Breast epithelium (tissue), 3 donors: Measurements from ENCODE around the gene IER3.

Source experiments
- CTCF ChIP-seq, 3 donors: fragments of 450-650 bp; IDR thresholded peaks; one replicate each; pipeline ENCODE4 v1.5.1; 2016 to 2017; ENCODE audit warnings: antibody characterized with exemption in 3 of 3, mild to moderate bottlenecking in 3 of 3, moderate library complexity in 3 of 3
- POLR2AphosphoS5 ChIP-seq, 3 donors: sonication (generic); formaldehyde crosslinking; IDR thresholded peaks; one replicate each; pipeline ENCODE4 v1.6.1; 2017; ENCODE audit warnings: antibody characterized with exemption in 3 of 3

- TF ChIP-seq CTCF (IDR thresholded peaks at IDR 0.05) (no peak), POLR2AphosphoS5 (IDR thresholded peaks at IDR 0.05) (no peak)
Measured at GRCh38 chr6:30757261-30757904, 13.0 kb upstream of the IER3 start.
